Uterus (tissue), 4 donors: ENCODE measurements around the gene FAM20A. TPM values are rescaled to one million over a fixed set of nuclear protein-coding genes. Genes with fewer than 3 reads are reported as not detected.

ENCODE experiments used
- DNase-seq, 2 donors: peaks; one replicate each; pipeline ENCODE4 v3.0.0-alpha.2; 2019 to 2020
- H3K27ac ChIP-seq, 2 donors: fragments of 200-600 bp; sonication (generic); 1 replicate in 1 of 2; 2 replicates in 1 of 2; pipeline ENCODE4 v1.5.1; 2016 to 2018
- H3K27me3 ChIP-seq, 2 donors: fragments of 200-600 bp; sonication (generic); one replicate each; pipeline ENCODE4 v1.5.1; 2018 to 2019; ENCODE audit warnings: control low read depth in 1 of 2
- H3K36me3 ChIP-seq, 2 donors: fragments of 200-600 bp; sonication (generic); one replicate each; pipeline ENCODE4 v1.5.1; 2019; ENCODE audit warnings: control low read depth in 1 of 2
- H3K4me1 ChIP-seq, 2 donors: fragments of 200-600 bp; sonication (generic); one replicate each; pipeline ENCODE4 v1.5.1; 2018 to 2019; ENCODE audit warnings: control low read depth in 1 of 2
- H3K4me3 ChIP-seq, 2 donors: fragments of 200-600 bp; sonication (generic); 1 replicate in 1 of 2; 2 replicates in 1 of 2; pipeline ENCODE4 v1.5.1; 2018 to 2019; ENCODE audit warnings: mild to moderate bottlenecking in 1 of 2
- H3K9me3 ChIP-seq, 2 donors: fragments of 200-600 bp; sonication (generic); one replicate each; pipeline ENCODE4 v1.5.1; 2019; ENCODE audit warnings: control low read depth in 1 of 2
- CTCF ChIP-seq, 4 experiments: fragments of 200-600 bp in 2 of 4; fragments of 450-650 bp in 2 of 4; sonication (generic) in 2 of 4; IDR thresholded peaks; one replicate each; pipeline ENCODE4 v1.5.1; 2016 to 2019; ENCODE audit warnings: antibody characterized with exemption in 4 of 4, mild to moderate bottlenecking in 2 of 4, moderate library complexity in 1 of 4
- POLR2A ChIP-seq, 2 donors: fragments of 450-650 bp; IDR thresholded peaks; one replicate each; pipeline ENCODE4 v1.6.1; 2016; ENCODE audit warnings: antibody characterized with exemption in 2 of 2, mild to moderate bottlenecking in 1 of 2, moderate library complexity in 1 of 2
- intact Hi-C: fragments of 100-400 bp; cut with DNase I; formaldehyde crosslinking; loops from one replicate; pipeline ENCODE4 v1.15.1; 2023; ENCODE audit warnings: low total_unique reads
- total RNA-seq, 4 donors: library from RNA; depleted of rRNA in 3 of 4; stranded (reverse); fragments of >200 nt in 3 of 4; gene quantifications; one replicate each; pipeline versions ENCODE4 v1.1.0 to v1.2.4, GENCODE V29; 2014 to 2023
- donor health status: DM: yes; HTN: yes; CAD: no.

The FAM20A gene
- total RNA-seq, result 10 to 100 TPM in 2 of 4 donors, 1 to 10 TPM in 1, under 1 TPM in 1; under 0.01 to 40.3 (median 14.0) TPM

DNA sequence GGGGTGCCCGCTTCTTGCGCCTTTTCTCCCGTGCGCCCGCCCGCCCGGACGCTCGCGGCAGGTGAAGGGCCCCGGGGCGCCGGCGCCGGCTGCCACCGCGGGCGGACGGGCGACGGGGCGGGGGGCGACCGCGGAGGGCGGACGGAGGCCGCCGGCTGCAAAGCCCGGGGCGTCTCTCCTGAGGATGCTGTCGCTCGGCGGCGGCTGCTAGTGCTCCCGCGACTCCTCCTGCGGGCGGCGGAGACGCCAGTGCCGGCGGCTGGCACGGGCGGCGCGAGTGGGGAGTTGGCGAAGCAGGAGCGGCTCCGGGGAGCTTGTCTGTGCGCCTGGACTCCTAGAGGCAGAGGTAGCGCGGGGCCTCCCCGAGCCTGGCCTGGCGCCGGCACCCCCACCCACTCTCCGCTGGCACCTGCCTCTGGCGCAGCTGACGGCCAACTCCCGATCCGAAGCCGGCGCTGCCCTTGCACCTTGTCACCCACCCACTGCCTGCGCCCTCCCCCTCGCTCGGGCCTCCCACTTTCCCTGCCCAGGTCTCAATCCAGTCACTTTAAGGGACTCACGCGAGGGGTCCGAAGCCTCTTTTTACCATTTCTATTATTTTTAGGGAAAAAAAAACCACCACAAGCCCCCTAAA is at the start of gene FAM20A:
TSS of gene FAM20A (minus strand) at position 437 of the 634 bp plus-strand sequence. CDS start 701 bp downstream, outside the sequence.
- intact Hi-C loops, result loop anchor here (10.0 kb wide), 1 partner anchor 66 kb away; no protein-coding TSS in a partner anchor
- TF ChIP-seq CTCF (IDR thresholded peaks at IDR 0.05) (no peak), POLR2A (IDR thresholded peaks at IDR 0.05) (peak in 1 of 2 donors; percentile 29)
- H3K27me3 ChIP-seq, result no peaks in the 10 kb centered on the region
- no peaks in the 10 kb centered on the region for H3K36me3 ChIP-seq
- no peaks in the 10 kb centered on the region for H3K9me3 ChIP-seq
- H3K27ac ChIP-seq, result peak within 1 kb of the TSS; percentile 80 to 91
- H3K4me3 ChIP-seq, result peak within 1 kb of the TSS; percentile 68 to 75
- peak; percentile 56 to 69 for DNase-seq
- H3K4me1 ChIP-seq, result peaks cover 0 to 5% of the 10 kb centered on the region in 2 donors

DNA sequence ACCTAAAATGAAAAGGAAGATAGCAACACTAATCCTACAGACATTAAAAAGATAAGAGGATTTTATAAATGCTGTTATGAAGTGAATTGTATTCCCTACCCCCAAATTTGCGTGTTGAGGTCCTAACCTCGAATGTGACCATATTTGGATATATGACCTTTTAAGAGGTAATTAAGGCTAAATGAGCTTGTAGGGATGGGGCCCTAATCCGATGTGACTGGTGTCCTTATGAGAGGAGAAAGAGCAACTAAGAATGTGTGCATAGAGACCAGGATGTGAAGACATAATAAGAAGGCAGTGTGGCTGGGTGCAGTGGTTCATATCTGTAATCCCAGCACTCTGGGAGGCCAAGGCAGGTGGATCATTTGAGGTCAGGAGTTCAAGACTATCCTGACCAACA is 48.2 kb upstream of the FAM20A start:
- H3K27ac ChIP-seq, result no peak overlapping the region
- intact Hi-C loops, result no loop called here
- DNase-seq, result no peak
- H3K4me3 ChIP-seq, result no peak overlapping the region
- TF ChIP-seq CTCF (IDR thresholded peaks at IDR 0.05), result no peak
- no peak for TF ChIP-seq POLR2A (IDR thresholded peaks at IDR 0.05)
- no peaks in the 10 kb centered on the region for H3K36me3 ChIP-seq
- H3K4me1 ChIP-seq, result no peaks in the 10 kb centered on the region
- no peaks in the 10 kb centered on the region for H3K27me3 ChIP-seq
- H3K9me3 ChIP-seq, result no peaks in the 10 kb centered on the region

- Histone ChIP-seq H3K27ac (no peak overlapping the region), H3K9me3 (no peaks in the 10 kb centered on the region), H3K27me3 (no peaks in the 10 kb centered on the region), H3K4me3 (no peak overlapping the region), H3K36me3 (no peaks in the 10 kb centered on the region), H3K4me1 (no peaks in the 10 kb centered on the region)
- intact Hi-C loops, result no loop called here
- DNase-seq, result no peak
- no peak for TF ChIP-seq CTCF (IDR thresholded peaks at IDR 0.05)
- no peak for TF ChIP-seq POLR2A (IDR thresholded peaks at IDR 0.05)
Measured at GRCh38 chr17:68646626-68647526, 45.7 kb upstream of the FAM20A start.

GRCh38 chr17:68642118-68642412 is 40.9 kb upstream of the FAM20A start:
- intact Hi-C loops, result no loop called here
- DNase-seq, result no peak
- H3K27me3 ChIP-seq, result no peaks in the 10 kb centered on the region
- no peaks in the 10 kb centered on the region for H3K36me3 ChIP-seq
- no peaks in the 10 kb centered on the region for H3K4me1 ChIP-seq
- no peak overlapping the region for H3K4me3 ChIP-seq
- H3K27ac ChIP-seq, result no peak overlapping the region
- TF ChIP-seq POLR2A (IDR thresholded peaks at IDR 0.05), result no peak
- TF ChIP-seq CTCF (IDR thresholded peaks at IDR 0.05), result no peak
- H3K9me3 ChIP-seq, result no peaks in the 10 kb centered on the region
